Measurements from ENCODE around the gene GPR132.

GPR132 gene

GRCh38 chr14:105080161-105080560 lies 14.9 kb upstream of the GPR132 start:
- Histone ChIP-seq H3K9me3 (ENCODE audit: insufficient read depth, low read depth, low read length) (no peaks in the 10 kb centered on the region), H3K27me3 (ENCODE audit: insufficient read depth, low read length, poor library complexity, severe bottlenecking) (no peaks in the 10 kb centered on the region), H3K4me2 (ENCODE audit: low read depth, low read length, poor library complexity, severe bottlenecking) (no peak overlapping the region), H3K4me3 (ENCODE audit: low read length, poor library complexity, severe bottlenecking) (no peak overlapping the region), H3K9ac (ENCODE audit: low read depth, low read length, poor library complexity, severe bottlenecking) (no peak overlapping the region), H3K79me2 (ENCODE audit: insufficient read depth, low read length) (no peaks in the 10 kb centered on the region), H3K36me3 (ENCODE audit: insufficient read depth, low read length) (no peaks in the 10 kb centered on the region), H2AFZ (ENCODE audit: low read length) (no peak overlapping the region), H4K20me1 (ENCODE audit: insufficient read depth, low read length, poor library complexity, severe bottlenecking) (no peaks in the 10 kb centered on the region), H3K4me1 (ENCODE audit: insufficient read depth, low read length, poor library complexity, severe bottlenecking) (peaks cover 10% of the 10 kb centered on the region), H3K9me2 (replicated peaks; ENCODE audit: low read depth, low read length) (no peaks in the 10 kb centered on the region), H3F3A (ENCODE audit: low read depth) (no peaks in the 10 kb centered on the region)
- TF ChIP-seq CTCF (conservative IDR thresholded peaks at IDR 0.05; ENCODE audit: low read length): no peak
- TF ChIP-seq EZH2phosphoT487 (IDR thresholded peaks at IDR 0.05; ENCODE audit: borderline replicate concordance): no peak

- Histone ChIP-seq H3K4me1 (ENCODE audit: insufficient read depth, low read length, poor library complexity, severe bottlenecking) (peaks cover 10% of the 10 kb centered on the region), H3K4me3 (ENCODE audit: low read length, poor library complexity, severe bottlenecking) (no peak overlapping the region), H3F3A (ENCODE audit: low read depth) (no peaks in the 10 kb centered on the region), H3K27me3 (ENCODE audit: insufficient read depth, low read length, poor library complexity, severe bottlenecking) (no peaks in the 10 kb centered on the region), H3K36me3 (ENCODE audit: insufficient read depth, low read length) (no peaks in the 10 kb centered on the region), H2AFZ (ENCODE audit: low read length) (no peak overlapping the region), H4K20me1 (ENCODE audit: insufficient read depth, low read length, poor library complexity, severe bottlenecking) (no peaks in the 10 kb centered on the region), H3K9me3 (ENCODE audit: insufficient read depth, low read depth, low read length) (no peaks in the 10 kb centered on the region), H3K4me2 (ENCODE audit: low read depth, low read length, poor library complexity, severe bottlenecking) (no peak overlapping the region), H3K9ac (ENCODE audit: low read depth, low read length, poor library complexity, severe bottlenecking) (no peak overlapping the region), H3K9me2 (replicated peaks; ENCODE audit: low read depth, low read length) (no peaks in the 10 kb centered on the region), H3K79me2 (ENCODE audit: insufficient read depth, low read length) (no peaks in the 10 kb centered on the region)
- TF ChIP-seq CTCF (conservative IDR thresholded peaks at IDR 0.05; ENCODE audit: low read length) (no peak), EZH2phosphoT487 (IDR thresholded peaks at IDR 0.05; ENCODE audit: borderline replicate concordance) (no peak)
Observed at GRCh38 chr14:105078294-105078693, 13.1 kb upstream of the GPR132 start.

GRCh38 chr14:105077649-105077995 lies 12.4 kb upstream of the GPR132 start:
- Histone ChIP-seq H2AFZ (ENCODE audit: low read length) (no peak overlapping the region), H3K9me3 (ENCODE audit: insufficient read depth, low read depth, low read length) (no peaks in the 10 kb centered on the region), H3K9ac (ENCODE audit: low read depth, low read length, poor library complexity, severe bottlenecking) (no peak overlapping the region), H3K4me2 (ENCODE audit: low read depth, low read length, poor library complexity, severe bottlenecking) (no peak overlapping the region), H3K9me2 (replicated peaks; ENCODE audit: low read depth, low read length) (no peaks in the 10 kb centered on the region), H3K4me3 (ENCODE audit: low read length, poor library complexity, severe bottlenecking) (no peak overlapping the region), H3K36me3 (ENCODE audit: insufficient read depth, low read length) (no peaks in the 10 kb centered on the region), H3K79me2 (ENCODE audit: insufficient read depth, low read length) (no peaks in the 10 kb centered on the region), H3K27me3 (ENCODE audit: insufficient read depth, low read length, poor library complexity, severe bottlenecking) (no peaks in the 10 kb centered on the region), H3F3A (ENCODE audit: low read depth) (no peaks in the 10 kb centered on the region), H3K4me1 (ENCODE audit: insufficient read depth, low read length, poor library complexity, severe bottlenecking) (peaks cover 10% of the 10 kb centered on the region), H4K20me1 (ENCODE audit: insufficient read depth, low read length, poor library complexity, severe bottlenecking) (no peaks in the 10 kb centered on the region)
- no peak for TF ChIP-seq CTCF (conservative IDR thresholded peaks at IDR 0.05; ENCODE audit: low read length)
